HPDE6-E6E7 (cell line): ENCODE measurements around the gene BCL2.

Source experiments
- DNase-seq: peaks from one replicate; pipeline ENCODE4 v3.0.0; 2011; ENCODE audit warnings: missing footprints; ENCODE audit errors: extremely low spot score

BCL2 gene

DNA sequence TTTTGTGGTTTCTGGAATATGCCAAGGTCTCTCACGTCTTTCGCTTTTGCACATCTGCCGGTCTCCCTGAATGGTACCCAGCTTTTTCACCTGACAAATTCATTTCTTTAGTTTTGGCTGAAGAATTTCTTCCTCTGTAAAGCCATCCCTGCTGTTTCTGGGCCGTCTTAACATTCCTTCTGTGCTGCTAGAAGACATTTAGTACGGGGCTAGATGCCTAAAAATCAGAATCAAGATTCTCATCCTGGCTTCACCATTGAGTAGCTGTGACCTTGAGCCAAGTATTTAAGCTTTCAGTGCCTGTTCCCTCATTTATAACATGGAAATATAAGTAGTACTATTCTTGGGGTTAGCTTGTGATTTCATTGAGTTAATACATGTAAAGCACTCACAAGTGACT lies 6.4 kb upstream of the BCL2 start:
- DNase-seq: no peak

DNA sequence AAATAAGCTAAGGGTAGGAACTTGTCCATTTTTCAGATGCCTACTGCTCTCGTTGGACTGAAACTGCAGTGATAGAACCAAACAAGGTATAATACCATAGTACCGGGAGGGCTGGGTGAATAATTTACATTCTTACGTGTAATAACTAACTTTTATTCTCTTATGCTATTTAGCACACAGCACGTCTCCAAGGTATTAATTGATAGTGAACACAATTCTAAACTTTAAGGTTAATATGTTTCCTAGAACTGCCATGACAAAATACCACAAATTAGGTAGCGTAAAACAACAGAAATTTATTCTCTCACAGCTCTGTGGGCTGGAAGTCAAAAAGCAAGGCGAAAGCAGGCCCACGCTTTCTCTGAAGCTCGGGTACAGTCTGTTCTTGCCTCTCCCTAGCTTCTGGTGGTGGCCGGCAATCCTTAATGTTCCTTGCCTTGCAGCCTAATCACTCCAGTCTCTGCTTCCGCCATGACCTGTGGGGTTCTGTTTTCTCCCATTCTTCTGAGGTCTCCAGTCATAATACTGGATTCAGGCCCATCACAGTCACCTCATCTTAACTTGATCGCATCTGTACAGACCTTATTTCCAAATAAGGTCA lies 5.6 kb upstream of the BCL2 start:
- no peak for DNase-seq

DNA sequence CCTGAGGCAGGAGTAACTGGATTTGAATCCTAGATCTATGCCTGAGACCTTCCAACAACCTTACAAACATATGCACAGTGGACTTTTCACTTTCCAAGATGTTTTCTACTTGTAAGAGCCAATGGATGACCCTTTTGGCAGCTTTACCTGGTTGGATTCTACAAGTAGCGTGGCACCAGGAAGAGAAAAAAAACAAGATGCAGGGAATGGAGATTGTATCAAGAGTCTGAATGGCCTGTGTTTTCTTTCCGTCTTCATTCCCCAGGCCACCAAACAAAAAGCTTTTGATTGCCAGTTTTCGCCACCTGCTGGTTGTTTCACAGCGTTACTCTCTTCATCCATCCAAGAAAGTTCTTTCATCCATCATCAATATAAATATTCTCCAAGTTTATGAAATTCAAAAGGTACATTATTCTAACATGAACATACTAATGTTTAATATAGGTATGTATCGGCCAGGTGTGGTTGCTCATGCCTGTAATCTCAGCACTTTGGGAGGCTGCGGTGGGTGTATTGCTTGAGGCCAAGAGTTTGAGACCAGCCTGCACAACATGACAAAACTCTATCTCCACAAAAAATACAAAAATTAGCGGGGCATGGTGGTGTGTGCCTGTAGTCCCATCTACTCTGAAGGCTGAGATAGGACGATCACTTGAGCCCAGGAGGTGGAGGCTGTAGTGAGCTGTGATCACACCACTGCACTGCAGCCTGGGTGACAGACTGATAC lies 3.5 kb upstream of the BCL2 start:
- peak; percentile 38 for DNase-seq

DNA sequence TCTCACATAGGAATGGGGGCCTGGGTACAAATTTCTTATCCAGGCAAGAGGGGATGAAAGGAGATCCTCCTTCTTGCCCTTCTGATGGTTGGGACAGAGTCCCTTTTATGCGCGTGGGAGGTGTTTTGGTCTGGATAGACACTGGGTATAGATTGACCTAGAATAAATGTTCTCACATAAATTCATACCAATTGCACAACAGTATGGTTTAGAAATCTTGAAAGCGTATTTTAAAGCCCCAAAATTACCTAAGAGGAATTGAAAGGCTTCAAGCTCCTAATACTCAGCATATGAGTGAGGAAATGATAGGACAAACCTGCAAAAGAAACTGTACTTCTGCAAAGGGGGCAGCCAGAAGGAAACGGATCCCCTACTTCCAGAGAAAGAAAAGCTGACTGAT lies 2.6 kb upstream of the BCL2 start:
- no peak for DNase-seq

DNA sequence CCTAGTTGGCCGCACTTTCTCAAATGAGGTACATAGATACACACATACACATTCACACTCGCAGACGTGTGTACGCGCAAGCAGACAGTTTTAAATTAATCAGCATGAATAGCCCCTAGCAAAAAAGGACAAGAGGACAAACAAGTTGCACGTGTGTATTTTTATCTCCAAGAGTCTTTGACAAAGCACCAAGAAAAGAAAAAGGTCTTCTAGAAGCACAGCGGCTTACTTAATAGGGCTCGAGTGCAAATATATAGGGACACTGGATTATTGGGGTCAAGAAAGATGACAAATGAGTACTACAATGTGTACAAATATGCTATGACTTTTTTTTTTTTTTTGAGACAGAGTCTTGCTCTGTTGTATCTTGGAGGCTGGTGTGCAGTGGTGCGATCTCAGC lies 1.7 kb upstream of the BCL2 start:
- no peak for DNase-seq

DNA sequence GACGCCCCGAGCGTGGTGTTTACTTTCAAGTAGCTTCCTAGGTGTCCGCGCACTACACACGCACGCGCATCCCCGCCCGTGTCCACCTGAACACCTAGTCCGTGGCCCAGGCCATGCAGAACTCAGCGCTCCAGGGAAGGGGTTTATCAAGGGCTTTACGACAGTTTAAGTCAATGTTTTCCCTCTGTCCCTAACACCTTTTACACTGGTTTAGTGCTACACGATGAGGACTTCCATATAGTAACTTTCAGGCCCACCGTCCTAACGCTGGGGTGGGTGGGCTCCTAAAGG lies 1.4 kb upstream of the BCL2 start:
- no peak for DNase-seq

DNA sequence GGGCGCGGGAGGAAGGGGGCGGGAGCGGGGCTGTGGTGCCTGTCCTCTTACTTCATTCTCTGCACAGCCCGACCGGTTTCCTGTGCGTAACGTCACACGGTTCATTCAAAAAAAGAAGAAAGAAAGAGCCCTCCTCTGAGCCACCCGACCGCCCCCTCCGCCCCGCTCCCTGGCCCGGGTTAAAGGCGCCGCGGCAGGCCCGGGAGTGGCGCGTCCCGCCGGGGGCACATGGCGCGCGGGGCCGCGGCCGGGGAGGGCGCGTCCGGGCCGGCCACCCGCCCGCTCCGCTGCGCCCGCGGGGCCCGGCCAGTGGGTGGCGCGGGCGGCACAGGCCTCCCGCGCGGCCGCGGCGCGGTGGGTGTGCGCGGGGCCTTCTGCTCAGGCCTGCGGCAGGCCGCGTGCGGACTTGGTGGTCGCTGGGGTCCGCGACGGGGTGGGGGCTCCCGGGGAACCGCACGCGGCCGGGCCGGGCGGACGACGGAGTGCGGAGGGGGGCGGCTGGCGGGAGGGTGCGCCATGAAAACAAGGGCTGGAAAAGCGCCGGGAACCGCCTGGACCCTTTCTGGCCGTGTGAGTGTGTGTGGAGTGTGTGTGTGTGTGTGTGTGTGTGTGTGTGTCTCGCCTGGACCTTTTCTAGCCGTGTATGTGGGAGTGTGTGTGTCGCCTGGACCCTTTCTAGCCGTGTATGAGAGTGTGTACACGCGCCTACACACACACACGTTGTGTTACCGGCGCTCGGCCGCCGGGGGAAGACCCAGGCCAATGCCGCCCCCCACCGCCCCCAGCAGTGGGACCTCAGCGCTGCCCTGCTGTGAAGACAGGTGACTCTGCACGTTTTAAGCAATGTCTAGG lies 780 bp upstream of the BCL2 start:
- DNase-seq: peak; percentile 41

DNA sequence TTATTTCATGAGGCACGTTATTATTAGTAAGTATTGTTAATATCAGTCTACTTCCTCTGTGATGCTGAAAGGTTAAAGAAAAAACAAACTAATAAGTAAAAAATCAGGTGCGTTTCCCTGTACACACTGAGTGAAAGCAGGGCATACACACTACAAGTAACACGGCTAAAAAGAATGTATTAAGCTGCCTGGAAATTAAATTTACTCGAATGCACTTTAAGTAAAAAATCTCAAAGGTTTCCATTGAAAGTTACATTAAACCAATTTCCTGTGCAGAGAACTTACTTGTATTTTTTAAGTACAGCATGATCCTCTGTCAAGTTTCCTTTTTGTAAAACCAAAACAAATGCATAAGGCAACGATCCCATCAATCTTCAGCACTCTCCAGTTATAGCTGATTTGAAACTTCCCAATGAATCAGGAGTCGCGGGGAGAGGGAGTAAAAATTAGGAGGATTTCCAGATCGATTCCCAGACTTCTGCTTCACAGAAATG lies 633 bp downstream of the BCL2 start:
- no peak for DNase-seq

DNA sequence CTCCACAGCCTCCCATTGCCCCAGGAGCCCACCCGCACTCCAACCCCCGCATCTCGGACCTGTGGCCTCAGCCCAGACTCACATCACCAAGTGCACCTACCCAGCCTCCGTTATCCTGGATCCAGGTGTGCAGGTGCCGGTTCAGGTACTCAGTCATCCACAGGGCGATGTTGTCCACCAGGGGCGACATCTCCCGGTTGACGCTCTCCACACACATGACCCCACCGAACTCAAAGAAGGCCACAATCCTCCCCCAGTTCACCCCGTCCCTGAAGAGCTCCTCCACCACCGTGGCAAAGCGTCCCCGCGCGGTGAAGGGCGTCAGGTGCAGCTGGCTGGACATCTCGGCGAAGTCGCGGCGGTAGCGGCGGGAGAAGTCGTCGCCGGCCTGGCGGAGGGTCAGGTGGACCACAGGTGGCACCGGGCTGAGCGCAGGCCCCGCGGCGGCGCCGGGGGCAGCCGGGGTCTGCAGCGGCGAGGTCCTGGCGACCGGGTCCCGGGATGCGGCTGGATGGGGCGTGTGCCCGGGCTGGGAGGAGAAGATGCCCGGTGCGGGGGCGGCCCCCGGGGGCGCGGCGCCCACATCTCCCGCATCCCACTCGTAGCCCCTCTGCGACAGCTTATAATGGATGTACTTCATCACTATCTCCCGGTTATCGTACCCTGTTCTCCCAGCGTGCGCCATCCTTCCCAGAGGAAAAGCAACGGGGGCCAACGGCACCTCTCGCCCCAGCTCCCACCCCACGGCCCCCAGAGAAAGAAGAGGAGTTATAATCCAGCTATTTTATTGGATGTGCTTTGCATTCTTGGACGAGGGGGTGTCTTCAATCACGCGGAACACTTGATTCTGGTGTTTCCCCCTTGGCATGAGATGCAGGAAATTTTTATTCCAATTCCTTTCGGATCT lies 1.3 kb downstream of the BCL2 start:
- no peak for DNase-seq

DNA sequence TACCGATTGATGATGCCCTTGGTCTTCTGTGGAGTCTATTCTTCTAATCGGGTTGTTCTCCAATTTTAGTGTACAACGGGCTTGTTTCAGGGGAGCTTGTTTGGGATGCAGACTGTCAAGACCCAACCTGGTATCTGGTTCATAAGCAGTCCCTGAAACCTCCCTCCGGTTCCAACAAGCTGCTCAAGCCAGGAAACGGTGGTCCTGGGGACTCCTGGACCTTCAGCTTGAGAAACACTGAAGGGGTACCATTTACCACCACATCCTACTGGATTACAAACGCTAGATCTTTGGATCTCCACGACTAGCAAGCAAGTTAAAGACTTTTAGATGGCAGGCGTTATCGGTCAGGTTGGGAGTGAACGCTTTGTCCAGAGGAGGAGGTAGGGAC lies 2.0 kb downstream of the BCL2 start:
- no peak for DNase-seq

DNA sequence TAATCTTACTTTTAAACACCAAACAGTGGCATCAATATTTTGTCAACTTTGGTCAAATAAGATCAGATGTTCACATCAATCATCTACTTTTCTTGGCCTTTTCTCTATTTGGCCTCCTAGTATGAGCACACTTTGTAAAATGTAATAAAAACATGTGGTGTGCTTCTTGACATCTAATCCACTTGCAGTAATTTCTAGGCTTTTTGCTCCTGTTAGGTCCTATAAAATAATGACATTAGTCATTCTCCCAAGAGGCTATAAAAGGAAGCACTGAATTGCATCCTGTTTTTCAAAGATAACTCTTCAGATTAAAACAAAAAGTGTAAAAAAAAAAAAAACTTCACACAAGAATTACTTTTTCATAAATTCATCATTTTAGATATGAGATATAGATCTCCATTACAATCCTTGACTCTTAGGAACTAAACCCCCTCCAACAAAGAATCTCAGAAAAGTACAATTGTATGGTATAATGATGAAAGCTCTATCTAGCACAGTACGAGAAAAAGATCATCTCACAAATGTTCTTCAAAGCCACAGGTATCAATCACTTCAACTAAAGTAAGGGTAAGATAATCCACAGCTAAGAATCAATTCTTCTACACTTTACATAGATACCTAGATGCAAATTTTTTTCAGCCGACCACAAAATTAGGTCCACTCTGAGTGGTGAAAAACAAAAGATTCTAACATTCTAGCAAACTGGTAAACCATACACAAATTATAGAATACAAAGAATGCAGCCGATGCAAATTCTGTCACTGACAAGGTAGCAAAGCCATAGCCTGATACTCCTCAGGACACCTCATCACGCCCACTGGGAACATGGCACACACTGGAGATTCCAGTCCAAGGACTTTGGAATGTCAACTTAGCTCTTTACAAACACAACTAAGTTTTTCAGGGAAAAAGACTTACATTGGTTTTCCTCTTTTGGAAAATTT lies 2.7 kb downstream of the BCL2 start:
- DNase-seq: no peak

DNA sequence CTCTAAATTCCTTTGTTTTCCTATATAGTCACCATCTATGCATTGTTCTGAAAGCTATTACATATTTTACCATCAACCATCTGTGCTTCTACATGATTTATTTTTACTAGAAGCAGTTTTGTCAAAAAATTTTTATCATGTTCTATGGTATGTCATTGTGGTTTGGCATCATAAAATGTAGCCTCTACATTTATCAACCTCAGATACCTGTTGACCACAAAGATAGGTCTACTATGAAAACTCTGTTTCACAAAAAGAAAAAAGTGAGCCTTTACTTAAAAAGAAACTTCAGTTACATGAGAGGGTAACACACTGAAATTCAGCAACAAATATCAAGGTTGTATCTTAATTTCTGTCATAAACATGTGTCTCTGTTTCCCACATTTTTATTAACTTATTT lies 3.7 kb downstream of the BCL2 start:
- no peak for DNase-seq

DNA sequence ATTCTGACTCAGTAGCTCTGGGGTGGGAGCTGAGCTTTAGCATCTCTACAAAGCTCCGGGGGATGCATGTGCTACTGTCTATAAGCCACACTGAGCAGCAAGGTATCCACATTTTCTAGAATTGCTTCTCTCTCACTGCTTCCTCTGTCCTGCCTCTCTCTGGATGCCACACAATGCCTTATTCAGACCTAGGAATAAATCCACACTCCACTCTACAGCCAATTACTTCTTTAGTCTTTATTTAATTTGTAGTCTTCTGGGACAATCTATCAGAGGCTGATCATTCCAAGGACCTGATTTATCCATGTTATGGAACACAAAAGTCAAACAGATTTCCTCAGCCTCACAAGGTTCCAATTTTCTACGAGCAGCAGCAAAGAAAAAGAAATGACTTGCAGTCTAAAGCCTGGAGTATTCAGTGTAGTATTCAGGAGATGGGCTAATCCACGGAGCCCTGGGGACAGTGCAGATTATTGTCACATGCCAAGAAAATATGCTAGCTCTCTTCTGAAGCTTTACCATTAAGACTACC lies 4.4 kb downstream of the BCL2 start:
- no peak for DNase-seq

DNA sequence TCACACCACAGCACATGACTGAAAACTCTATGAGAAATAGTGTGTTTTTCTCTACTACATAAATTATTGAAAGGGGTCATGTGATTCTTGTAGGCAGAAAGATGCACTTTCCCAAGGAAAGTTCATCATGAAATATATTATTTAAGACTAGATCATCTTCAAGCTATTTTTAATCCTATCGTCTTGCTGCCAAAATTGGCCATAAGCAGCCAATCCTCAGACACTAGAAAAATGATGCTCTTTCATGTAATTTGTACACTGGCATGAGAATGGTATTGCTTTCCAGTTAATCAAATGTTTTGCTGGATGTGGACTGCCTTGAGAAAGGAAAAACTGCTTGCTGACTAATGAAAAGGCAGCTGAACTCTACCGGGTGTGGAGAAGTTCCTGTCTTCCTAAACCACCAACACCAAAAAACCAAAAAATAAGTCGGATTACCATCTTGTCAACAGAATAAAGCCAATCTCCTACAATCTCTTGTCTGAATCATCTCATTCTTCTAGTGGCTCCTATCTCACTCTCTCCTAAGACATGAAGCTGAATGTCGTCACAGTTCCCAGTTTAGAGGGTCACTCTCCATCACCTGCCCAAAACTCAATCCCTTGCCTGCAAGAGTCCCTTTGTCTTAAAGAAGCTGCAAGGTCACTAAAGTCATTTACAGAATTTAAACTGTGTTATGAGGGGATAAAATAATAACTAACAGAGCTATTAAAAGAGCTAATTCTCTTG lies 5.3 kb downstream of the BCL2 start:
- no peak for DNase-seq

DNA sequence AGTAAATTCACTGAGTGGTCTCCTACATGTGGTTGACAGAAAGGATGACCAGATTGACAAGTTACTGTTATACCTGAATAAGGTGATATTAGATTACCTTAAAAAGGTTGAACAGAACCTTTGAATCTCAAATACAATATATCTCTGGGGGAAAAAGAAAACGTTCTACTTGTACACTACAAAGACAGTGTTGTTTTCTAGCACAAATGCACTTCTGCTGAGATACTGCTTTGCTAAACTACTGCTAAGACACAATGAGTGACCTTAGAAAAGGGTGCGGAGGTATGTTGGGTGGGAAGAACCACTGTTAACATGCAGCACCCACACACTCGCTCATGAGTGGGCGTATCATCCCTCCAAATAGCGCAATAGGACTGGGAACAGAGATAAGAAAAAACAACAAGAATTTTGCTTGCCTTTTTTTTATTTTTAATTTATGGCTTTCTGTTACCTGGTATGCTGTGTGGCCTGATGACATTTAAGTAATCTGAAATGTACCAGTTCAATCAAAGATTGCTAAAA lies 6.1 kb downstream of the BCL2 start:
- DNase-seq: no peak

DNA sequence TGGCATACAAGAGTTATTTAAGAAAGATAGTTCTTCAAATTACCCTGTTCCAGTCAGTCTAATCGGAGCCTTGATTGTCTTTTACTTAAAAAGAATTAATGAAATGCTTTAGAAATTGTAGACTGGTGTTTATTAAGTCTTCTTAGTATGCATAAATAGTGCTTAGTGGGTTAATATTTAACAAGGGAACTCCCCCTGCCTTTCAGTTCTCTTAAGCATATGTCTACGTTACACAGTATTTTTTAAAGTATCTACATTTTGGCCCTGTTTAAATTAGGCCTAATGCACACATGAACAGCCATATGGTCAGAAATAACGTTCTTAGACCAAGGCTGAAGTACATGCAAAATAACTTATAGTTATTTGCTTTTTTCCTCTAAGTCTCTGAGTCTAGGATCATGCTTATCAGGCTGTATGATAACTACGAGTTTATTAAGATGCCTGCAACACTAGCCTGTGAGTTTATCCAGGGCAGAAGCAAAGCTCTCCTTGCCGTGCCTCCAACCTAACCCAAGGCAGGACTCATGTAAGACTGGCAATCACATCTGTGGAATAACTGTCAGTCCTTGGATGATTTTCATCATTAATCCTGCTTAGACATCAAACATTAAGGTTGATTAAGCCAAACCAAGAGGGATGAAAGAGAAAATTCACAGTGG lies 6.7 kb downstream of the BCL2 start:
- no peak for DNase-seq

DNA sequence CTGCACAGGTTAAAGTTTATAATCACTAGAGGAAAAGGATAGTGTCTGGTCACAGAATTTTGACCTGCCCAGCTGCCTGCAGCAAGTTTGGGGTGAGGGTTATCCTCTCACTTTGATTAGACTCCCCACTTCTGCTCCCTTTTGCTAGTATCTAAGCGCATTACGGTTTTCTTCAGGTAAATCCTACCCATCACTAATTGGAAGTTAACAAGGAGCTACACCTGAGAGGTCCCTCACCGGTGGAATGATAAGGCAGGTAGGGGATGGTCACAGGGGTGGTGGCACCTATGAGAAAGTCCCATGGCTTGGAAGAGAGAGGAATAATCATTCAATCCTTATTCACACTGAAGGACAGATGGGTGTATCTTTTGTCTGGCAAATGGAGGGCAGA lies 7.6 kb downstream of the BCL2 start:
- DNase-seq: no peak

DNA sequence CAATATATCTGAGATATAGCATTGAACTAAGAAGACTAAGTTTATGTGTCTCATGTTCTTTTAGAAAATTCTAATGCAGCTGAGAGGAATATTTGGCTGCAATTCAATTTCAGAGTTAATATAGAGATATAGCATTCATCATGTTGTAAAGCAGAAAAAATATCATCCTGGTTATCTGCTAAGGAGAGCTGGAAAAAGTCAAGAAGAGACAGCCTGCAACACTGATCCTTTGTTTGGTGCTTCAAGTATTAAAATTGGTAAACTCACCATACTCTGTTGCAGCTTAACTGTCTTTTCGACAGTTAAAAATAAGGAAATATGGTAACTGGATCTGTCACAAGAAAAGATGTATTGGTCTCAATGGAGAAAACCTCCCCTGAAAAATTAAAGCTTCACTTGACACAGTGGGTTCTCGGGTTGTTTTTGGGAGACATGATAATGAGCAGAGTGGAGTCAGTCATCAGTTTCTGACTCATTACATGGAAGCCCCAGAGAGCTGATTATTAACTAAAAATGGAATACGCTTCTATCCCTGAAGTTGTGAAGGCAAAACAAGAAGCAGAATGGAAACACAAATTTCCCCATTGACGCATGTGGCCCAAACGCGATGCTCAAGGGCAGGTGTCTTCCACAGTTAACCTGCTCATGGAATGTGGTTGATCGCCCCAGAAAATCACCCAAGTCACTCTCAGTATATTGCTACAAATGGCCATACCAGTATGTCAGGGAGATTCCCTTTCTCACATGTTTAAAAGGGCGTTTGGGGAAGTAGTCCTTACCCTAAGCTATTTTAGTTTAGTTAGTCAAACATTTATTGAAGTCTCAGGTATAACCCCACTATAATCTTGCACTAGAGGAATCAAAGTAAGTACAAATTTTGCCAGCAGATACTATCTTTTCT lies 8.2 kb downstream of the BCL2 start:
- no peak for DNase-seq
